DMS153 (cell line): ENCODE measurements around the gene IL1RAPL2.

Experiments used
- DNase-seq: peaks from one replicate; lab custom pipeline; 2025; lab: John Stamatoyannopoulos, UW

Gene IL1RAPL2

GRCh38 chrX:105267167-105267566 is 701.2 kb downstream of the IL1RAPL2 start:
- no peak for DNase-seq

- DNase-seq = no peak
Measured at GRCh38 chrX:105269386-105269785, 703.4 kb downstream of the IL1RAPL2 start.

- DNase-seq = no peak
Measured at GRCh38 chrX:105273326-105273725, 707.3 kb downstream of the IL1RAPL2 start.

GRCh38 chrX:105274091-105274490 is 708.1 kb downstream of the IL1RAPL2 start:
- no peak for DNase-seq

- no peak for DNase-seq
Measured at GRCh38 chrX:105277132-105277531, 711.1 kb downstream of the IL1RAPL2 start.

GRCh38 chrX:105282077-105282476 is 716.1 kb downstream of the IL1RAPL2 start:
- no peak for DNase-seq

- DNase-seq = no peak
Measured at GRCh38 chrX:105297041-105297440, 731.0 kb downstream of the IL1RAPL2 start.

GRCh38 chrX:105299286-105299685 is 733.3 kb downstream of the IL1RAPL2 start:
- no peak for DNase-seq

- no peak for DNase-seq
Measured at GRCh38 chrX:105302246-105302645, 736.2 kb downstream of the IL1RAPL2 start.

- no peak for DNase-seq
Measured at GRCh38 chrX:105307762-105308161, 741.8 kb downstream of the IL1RAPL2 start.

GRCh38 chrX:105313596-105313995 is 747.6 kb downstream of the IL1RAPL2 start:
- DNase-seq = no peak

- DNase-seq = no peak
Measured at GRCh38 chrX:105314458-105314857, 748.5 kb downstream of the IL1RAPL2 start.

GRCh38 chrX:105315248-105315647 is 749.2 kb downstream of the IL1RAPL2 start:
- DNase-seq = no peak

GRCh38 chrX:105317117-105317516 is 751.1 kb downstream of the IL1RAPL2 start:
- DNase-seq = no peak

- DNase-seq = no peak
Measured at GRCh38 chrX:105323928-105324327, 757.9 kb downstream of the IL1RAPL2 start.

- no peak for DNase-seq
Measured at GRCh38 chrX:105328773-105329172, 762.8 kb downstream of the IL1RAPL2 start.

GRCh38 chrX:105331244-105331643 is 765.2 kb downstream of the IL1RAPL2 start:
- no peak for DNase-seq

GRCh38 chrX:105347373-105347772 is 781.4 kb downstream of the IL1RAPL2 start:
- no peak for DNase-seq

- DNase-seq = no peak
Measured at GRCh38 chrX:105349476-105349875, 783.5 kb downstream of the IL1RAPL2 start.

- DNase-seq = no peak
Measured at GRCh38 chrX:105375816-105376215, 809.8 kb downstream of the IL1RAPL2 start.

GRCh38 chrX:105424729-105425128 is 858.7 kb downstream of the IL1RAPL2 start:
- no peak for DNase-seq

- no peak for DNase-seq
Measured at GRCh38 chrX:105451401-105451800, 885.4 kb downstream of the IL1RAPL2 start.

GRCh38 chrX:105458846-105459245 is 892.8 kb downstream of the IL1RAPL2 start:
- DNase-seq = no peak

- DNase-seq = no peak
Measured at GRCh38 chrX:105460376-105460775, 894.4 kb downstream of the IL1RAPL2 start.

- no peak for DNase-seq
Measured at GRCh38 chrX:105461016-105461415, 895.0 kb downstream of the IL1RAPL2 start.
